Tibial nerve (tissue), 4 donors: Measurements from ENCODE around the gene KRTAP4-6. TPM values are rescaled to one million over a fixed set of nuclear protein-coding genes. Genes with fewer than 3 reads are reported as not detected.
"Not testable (repeated sequence)": the region's sequence is repeated elsewhere in the genome, so short reads cannot be mapped to it uniquely, and the experiment has no call there.

Source experiments
- DNase-seq, 2 donors: peaks; one replicate each; pipeline ENCODE4 v3.0.0-alpha.2; 2019; ENCODE audit warnings: low spot score in 2 of 2
- H3K27ac ChIP-seq, 4 donors: fragments of 200-600 bp; sonication (generic) in 3 of 4; one replicate each; pipeline ENCODE4 v1.5.1; 2017 to 2019; ENCODE audit warnings: mild to moderate bottlenecking in 1 of 4
- H3K27me3 ChIP-seq, 2 donors: fragments of 200-600 bp; sonication (generic) in 1 of 2; one replicate each; pipeline versions ENCODE4 v1.5.1 to v1.6.0; 2017 to 2019
- H3K36me3 ChIP-seq, 3 donors: fragments of 200-600 bp; sonication (generic); one replicate each; pipeline ENCODE4 v1.5.1; 2018 to 2019
- H3K4me1 ChIP-seq, 4 donors: fragments of 200-600 bp; sonication (generic) in 3 of 4; one replicate each; pipeline ENCODE4 v1.5.1; 2017 to 2019
- H3K4me3 ChIP-seq, 4 donors: fragments of 200-600 bp; sonication (generic) in 3 of 4; one replicate each; pipeline ENCODE4 v1.5.1; 2017 to 2019; ENCODE audit warnings: mild to moderate bottlenecking in 1 of 4, moderate library complexity in 1 of 4
- H3K9me3 ChIP-seq, 4 donors: fragments of 200-600 bp; sonication (generic) in 3 of 4; one replicate each; pipeline ENCODE4 v1.5.1; 2017 to 2019
- EP300 ChIP-seq, 2 donors: sonication (generic); formaldehyde crosslinking; IDR thresholded peaks; one replicate each; pipeline ENCODE4 v1.6.1; 2017; ENCODE audit warnings: antibody characterized with exemption in 2 of 2, mild to moderate bottlenecking in 1 of 2
- POLR2A ChIP-seq, 2 donors: fragments of 450-650 bp; IDR thresholded peaks; one replicate each; pipeline ENCODE4 v1.6.1; 2017; ENCODE audit warnings: antibody characterized with exemption in 2 of 2, mild to moderate bottlenecking in 2 of 2, moderate library complexity in 2 of 2
- WGBS, 2 donors: methylation state at CpG; one replicate each; pipeline ENCODE4 v1.1.5; 2018; 5-methylcytosine and 5-hydroxymethylcytosine counted together
- total RNA-seq, 4 donors: library from RNA; depleted of rRNA; stranded (reverse); fragments of >200 nt; gene quantifications; one replicate each; pipeline ENCODE4 v1.1.0, GENCODE V29; 2016
- TF ChIP-seq, protein P1 (sequence below), 5 experiments: fragments of 200-600 bp in 3 of 5; fragments of 450-650 bp in 2 of 5; sonication (generic) in 3 of 5; IDR thresholded peaks; one replicate each; pipeline ENCODE4 v1.5.1; 2016 to 2019; ENCODE audit warnings: antibody characterized with exemption in 5 of 5, mild to moderate bottlenecking in 3 of 5, moderate library complexity in 2 of 5

Gene KRTAP4-6
- total RNA-seq, 4 donors from 2014 or later: not detected

DNA sequence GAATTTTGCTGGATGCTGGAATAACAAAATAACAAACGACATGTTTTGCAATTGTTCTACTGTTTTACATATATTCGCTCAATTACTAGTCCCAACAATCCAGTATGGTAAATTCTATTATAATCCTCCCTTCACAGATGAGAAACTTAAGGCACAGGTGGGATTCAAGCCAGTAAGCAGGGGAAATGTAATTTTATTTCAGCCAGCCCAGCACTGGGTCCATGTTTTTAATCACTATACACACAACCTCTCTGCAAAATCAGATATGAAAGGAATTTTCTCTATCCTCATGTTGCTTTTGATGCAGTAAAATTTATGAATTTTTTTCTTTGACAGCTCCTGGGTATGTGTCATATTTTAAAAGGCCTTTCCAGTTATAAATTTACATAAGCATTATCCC is 4.9 kb upstream of the KRTAP4-6 start:
- H3K36me3 ChIP-seq: no peaks in the 10 kb centered on the region
- peaks cover 0 to 25% (median 0%) of the 10 kb centered on the region in 4 donors for H3K9me3 ChIP-seq
- H3K4me1 ChIP-seq: no peaks in the 10 kb centered on the region
- H3K27me3 ChIP-seq: no peaks in the 10 kb centered on the region
- 84 to 92% methylated on average over 2 of the region's 2 CpGs for WGBS, 2 donors
- no peak overlapping the region for H3K27ac ChIP-seq
- no peak for TF ChIP-seq POLR2A (IDR thresholded peaks at IDR 0.05)
- TF ChIP-seq, protein P1, sequence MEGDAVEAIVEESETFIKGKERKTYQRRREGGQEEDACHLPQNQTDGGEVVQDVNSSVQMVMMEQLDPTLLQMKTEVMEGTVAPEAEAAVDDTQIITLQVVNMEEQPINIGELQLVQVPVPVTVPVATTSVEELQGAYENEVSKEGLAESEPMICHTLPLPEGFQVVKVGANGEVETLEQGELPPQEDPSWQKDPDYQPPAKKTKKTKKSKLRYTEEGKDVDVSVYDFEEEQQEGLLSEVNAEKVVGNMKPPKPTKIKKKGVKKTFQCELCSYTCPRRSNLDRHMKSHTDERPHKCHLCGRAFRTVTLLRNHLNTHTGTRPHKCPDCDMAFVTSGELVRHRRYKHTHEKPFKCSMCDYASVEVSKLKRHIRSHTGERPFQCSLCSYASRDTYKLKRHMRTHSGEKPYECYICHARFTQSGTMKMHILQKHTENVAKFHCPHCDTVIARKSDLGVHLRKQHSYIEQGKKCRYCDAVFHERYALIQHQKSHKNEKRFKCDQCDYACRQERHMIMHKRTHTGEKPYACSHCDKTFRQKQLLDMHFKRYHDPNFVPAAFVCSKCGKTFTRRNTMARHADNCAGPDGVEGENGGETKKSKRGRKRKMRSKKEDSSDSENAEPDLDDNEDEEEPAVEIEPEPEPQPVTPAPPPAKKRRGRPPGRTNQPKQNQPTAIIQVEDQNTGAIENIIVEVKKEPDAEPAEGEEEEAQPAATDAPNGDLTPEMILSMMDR (IDR thresholded peaks at IDR 0.05): no peak
- no peak for TF ChIP-seq EP300 (IDR thresholded peaks at IDR 0.05)
- no peak for DNase-seq
- no peak overlapping the region for H3K4me3 ChIP-seq

DNA sequence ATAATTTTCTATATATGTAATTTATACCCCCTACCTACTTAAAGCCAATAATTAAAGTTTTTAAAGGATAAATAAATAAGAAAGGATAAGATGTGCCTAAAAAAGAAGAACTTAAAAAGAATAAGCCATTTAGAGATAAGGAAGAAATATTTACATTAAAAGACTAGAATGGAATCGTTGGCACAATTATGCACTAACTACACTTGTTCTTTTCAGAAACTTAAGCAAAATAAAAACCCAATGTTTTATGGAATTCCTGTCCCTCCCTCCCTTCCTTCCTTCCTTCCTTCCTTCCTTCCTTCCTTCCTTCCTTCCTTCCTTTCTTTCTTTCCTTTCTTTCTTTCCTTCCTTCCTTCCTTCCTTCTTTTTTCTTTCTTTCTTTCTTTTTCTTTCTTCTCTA is 4.5 kb upstream of the KRTAP4-6 start:
- 81 to 86% methylated on average over 1 of the region's 1 CpG for WGBS, 2 donors
- no peaks in the 10 kb centered on the region for H3K27me3 ChIP-seq
- H3K36me3 ChIP-seq: no peaks in the 10 kb centered on the region
- H3K4me3 ChIP-seq: no peak overlapping the region
- H3K9me3 ChIP-seq: peaks cover 0 to 29% (median 0%) of the 10 kb centered on the region in 4 donors
- TF ChIP-seq POLR2A (IDR thresholded peaks at IDR 0.05) (no peak), EP300 (IDR thresholded peaks at IDR 0.05) (no peak)
- TF ChIP-seq, protein P1 (IDR thresholded peaks at IDR 0.05): no peak
- no peak for DNase-seq
- H3K27ac ChIP-seq: no peak overlapping the region
- no peaks in the 10 kb centered on the region for H3K4me1 ChIP-seq

DNA sequence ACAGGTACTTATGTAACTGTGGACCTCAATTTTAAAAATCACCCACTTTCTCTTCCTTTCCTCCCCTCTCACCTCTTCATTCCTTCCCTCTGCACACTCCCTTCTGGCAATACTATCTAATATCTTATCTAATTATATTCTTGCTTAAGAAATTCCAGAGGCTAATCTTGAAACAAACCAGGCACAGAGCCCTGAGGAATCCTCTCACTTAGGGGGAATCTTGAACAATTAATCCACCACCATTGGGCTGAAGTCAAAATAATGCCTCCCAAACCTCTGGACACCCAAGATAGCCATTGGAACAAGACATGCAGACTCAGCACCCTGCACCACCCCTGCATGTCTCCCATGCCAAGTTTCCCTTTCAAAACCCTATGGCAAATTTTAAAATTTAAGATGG is 1.0 kb upstream of the KRTAP4-6 start:
- H3K27ac ChIP-seq: no peak overlapping the region
- TF ChIP-seq POLR2A (IDR thresholded peaks at IDR 0.05) (no peak), EP300 (IDR thresholded peaks at IDR 0.05) (no peak)
- TF ChIP-seq, protein P1 (IDR thresholded peaks at IDR 0.05): no peak
- no peak overlapping the region for H3K4me3 ChIP-seq
- no peaks in the 10 kb centered on the region for H3K27me3 ChIP-seq
- no peaks in the 10 kb centered on the region for H3K4me1 ChIP-seq
- H3K9me3 ChIP-seq: peaks cover 0 to 31% (median 0%) of the 10 kb centered on the region in 4 donors
- H3K36me3 ChIP-seq: no peaks in the 10 kb centered on the region
- DNase-seq: no peak

DNA sequence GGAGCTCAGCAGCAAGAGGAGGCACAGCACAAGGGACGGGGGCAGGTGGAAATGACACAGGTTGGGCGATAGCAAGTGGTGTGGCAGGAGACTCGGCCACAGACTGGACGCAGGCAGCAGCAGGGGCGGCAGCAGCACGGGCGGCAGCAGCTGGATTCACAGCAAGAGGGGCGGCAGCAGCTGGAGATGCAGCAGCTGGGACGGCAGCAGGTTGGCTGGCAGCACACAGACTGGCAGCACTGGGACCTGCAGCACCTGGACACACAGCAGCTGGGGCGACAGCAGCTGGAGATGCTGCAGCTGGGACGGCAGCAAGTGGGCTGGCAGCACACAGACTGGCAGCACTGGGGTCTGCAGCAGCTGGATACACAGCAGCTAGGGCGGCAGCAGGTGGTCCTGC is 479 bp downstream of the KRTAP4-6 start:
- not testable (repeated sequence) for H3K36me3 ChIP-seq, H3K27me3 ChIP-seq, DNase-seq, H3K27ac ChIP-seq, H3K4me1 ChIP-seq, H3K4me3 ChIP-seq
- WGBS, 2 donors: 91% methylated on average over 12 of the region's 12 CpGs
- peaks cover 0 to 31% (median 0%) of the 10 kb centered on the region in 4 donors for H3K9me3 ChIP-seq

DNA sequence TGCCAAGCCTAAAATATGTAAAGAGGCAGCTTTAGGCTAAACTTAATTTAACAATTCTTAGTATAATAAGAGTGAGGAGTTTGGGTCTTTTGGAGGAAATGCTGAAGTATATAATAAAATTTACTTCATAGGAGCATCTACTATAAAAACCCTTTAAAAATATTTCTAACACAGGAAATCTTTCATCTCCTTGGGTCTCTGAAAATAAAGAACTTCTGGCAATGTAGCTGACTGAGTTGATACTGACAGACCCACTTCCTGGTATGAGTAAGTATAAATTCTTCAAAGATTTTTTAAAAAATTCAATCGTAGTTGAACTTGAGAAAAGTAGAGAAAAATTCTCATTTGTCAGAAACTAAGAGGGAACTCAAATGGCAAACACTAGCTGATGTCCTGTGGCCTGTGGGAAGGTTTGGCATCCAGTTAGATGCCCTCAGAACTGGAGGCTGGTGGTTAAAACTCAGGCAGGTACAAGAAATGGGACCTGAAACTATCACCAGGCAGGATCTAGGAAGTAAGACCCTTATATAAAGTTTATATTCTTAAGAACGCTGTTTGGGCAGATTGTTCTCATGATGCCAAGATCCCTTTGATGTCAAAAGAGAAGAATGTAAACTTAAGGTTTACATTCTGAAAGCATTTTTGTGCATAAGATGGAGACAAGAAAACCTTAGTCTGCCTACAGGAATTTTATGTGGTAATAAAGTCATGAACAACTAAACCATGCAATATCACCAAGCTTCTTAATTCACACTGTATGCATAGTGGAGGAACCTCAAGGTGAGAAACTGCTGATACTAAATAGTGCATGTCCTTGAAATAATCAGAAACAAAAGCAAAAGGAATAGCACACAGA is 6.2 kb downstream of the KRTAP4-6 start:
- H3K4me1 ChIP-seq: no peaks in the 10 kb centered on the region
- H3K27me3 ChIP-seq: no peaks in the 10 kb centered on the region
- H3K27ac ChIP-seq: no peak overlapping the region
- 70% methylated on average over 2 of the region's 2 CpGs for WGBS, 2 donors
- H3K9me3 ChIP-seq: no peaks in the 10 kb centered on the region
- DNase-seq: no peak
- no peaks in the 10 kb centered on the region for H3K36me3 ChIP-seq
- H3K4me3 ChIP-seq: no peak overlapping the region
- TF ChIP-seq POLR2A (IDR thresholded peaks at IDR 0.05): no peak
- TF ChIP-seq, protein P1 (IDR thresholded peaks at IDR 0.05): no peak
- no peak for TF ChIP-seq EP300 (IDR thresholded peaks at IDR 0.05)
